Measurements from ENCODE around the gene MYCBPAP. TPM values are rescaled to one million over a fixed set of nuclear protein-coding genes. Genes with fewer than 3 reads are reported as not detected.
"Not testable (repeated sequence)": the region's sequence is repeated elsewhere in the genome, so short reads cannot be mapped to it uniquely, and the experiment has no call there.

Gene MYCBPAP
- total RNA-seq, 4 donors from 2014 or later, result 0.78 to 3.2 (median 1.6) TPM

- Histone ChIP-seq H3K4me3 (replicated peaks in 1 of 3) (no peak overlapping the region), H3K4me1 (peaks cover 0 to 42% of the 10 kb centered on the region in 2 donors), H3K27ac (peak overlapping the region in 2 of 3 donors; percentile 46 to 76), H3K36me3 (peaks cover 5 to 24% of the 10 kb centered on the region in 2 donors), H3K27me3 (no peaks in the 10 kb centered on the region), H3K9me3 (no peaks in the 10 kb centered on the region)
- intact Hi-C loops (cut with DNase I), result no loop called here
- TF ChIP-seq POLR2A (IDR thresholded peaks at IDR 0.05), result no peak
- TF ChIP-seq CTCF (IDR thresholded peaks at IDR 0.05), result no peak
- 58 to 85% methylated on average over 22 of the region's 22 CpGs for WGBS, 2 donors
- DNase-seq, result peak; percentile 66 to 87
Measured at GRCh38 chr17:50471009-50471905, 37.0 kb upstream of the MYCBPAP start.

- no peaks in the 10 kb centered on the region for H3K27me3 ChIP-seq
- no peaks in the 10 kb centered on the region for H3K9me3 ChIP-seq
- WGBS, 2 donors, result 95 to 97% methylated on average over 9 to 10 of the region's 10 CpGs
- DNase-seq, result no peak
- TF ChIP-seq CTCF (IDR thresholded peaks at IDR 0.05) (no peak), POLR2A (IDR thresholded peaks at IDR 0.05) (no peak)
- H3K27ac ChIP-seq, result no peak overlapping the region
- no peak overlapping the region for H3K4me3 ChIP-seq (replicated peaks in 1 of 3)
- peaks cover 5 to 24% of the 10 kb centered on the region in 2 donors for H3K36me3 ChIP-seq
- intact Hi-C loops (cut with DNase I), result no loop called here
- peaks cover 0 to 38% of the 10 kb centered on the region in 2 donors for H3K4me1 ChIP-seq
Measured at GRCh38 chr17:50472286-50472685, 36.0 kb upstream of the MYCBPAP start.

- H3K27me3 ChIP-seq; H3K9me3 ChIP-seq; H3K27ac ChIP-seq; H3K4me3 ChIP-seq (replicated peaks in 1 of 3); intact Hi-C loops (cut with DNase I); DNase-seq: not testable (repeated sequence)
- peaks cover 1 to 38% of the 10 kb centered on the region in 2 donors for H3K4me1 ChIP-seq
- peaks cover 5 to 24% of the 10 kb centered on the region in 2 donors for H3K36me3 ChIP-seq
- 92 to 95% methylated on average over 13 of the region's 13 CpGs for WGBS, 2 donors
Measured at GRCh38 chr17:50472761-50473161, 35.5 kb upstream of the MYCBPAP start.

GRCh38 chr17:50473901-50474300, 34.3 kb upstream of the MYCBPAP start:
- intact Hi-C loops (cut with DNase I), result no loop called here
- Histone ChIP-seq H3K9me3 (no peaks in the 10 kb centered on the region), H3K4me1 (peaks cover 8 to 40% of the 10 kb centered on the region in 2 donors), H3K27ac (peak overlapping the region in 2 of 3 donors; percentile 24 to 27), H3K4me3 (replicated peaks in 1 of 3) (no peak overlapping the region), H3K36me3 (peaks cover 5 to 24% of the 10 kb centered on the region in 2 donors), H3K27me3 (no peaks in the 10 kb centered on the region)
- WGBS, 2 donors, result 93 to 95% methylated on average over 11 of the region's 11 CpGs
- TF ChIP-seq POLR2A (IDR thresholded peaks at IDR 0.05), result no peak
- no peak for DNase-seq

- no peak overlapping the region for H3K4me3 ChIP-seq (replicated peaks in 1 of 3)
- H3K27me3 ChIP-seq, result no peaks in the 10 kb centered on the region
- peaks cover 9 to 38% of the 10 kb centered on the region in 2 donors for H3K4me1 ChIP-seq
- H3K36me3 ChIP-seq, result peaks cover 5 to 24% of the 10 kb centered on the region in 2 donors
- H3K9me3 ChIP-seq, result no peaks in the 10 kb centered on the region
- 41 to 47% methylated on average over 6 of the region's 6 CpGs for WGBS, 2 donors
- peak; percentile 49 to 65 for DNase-seq
- TF ChIP-seq CTCF (IDR thresholded peaks at IDR 0.05), result no peak
- TF ChIP-seq POLR2A (IDR thresholded peaks at IDR 0.05), result no peak
- intact Hi-C loops (cut with DNase I), result no loop called here
- H3K27ac ChIP-seq, result peak overlapping the region in 2 of 3 donors; percentile 24 to 27
Measured at GRCh38 chr17:50474523-50474922, 33.7 kb upstream of the MYCBPAP start.

GRCh38 chr17:50475362-50475761, 32.9 kb upstream of the MYCBPAP start:
- Histone ChIP-seq H3K9me3 (no peaks in the 10 kb centered on the region), H3K4me3 (replicated peaks in 1 of 3) (no peak overlapping the region), H3K4me1 (peaks cover 14 to 35% of the 10 kb centered on the region in 2 donors), H3K36me3 (peaks cover 5 to 24% of the 10 kb centered on the region in 2 donors), H3K27me3 (no peaks in the 10 kb centered on the region), H3K27ac (no peak overlapping the region)
- no peak for DNase-seq
- intact Hi-C loops (cut with DNase I), result loop anchor here (5.0 kb wide), 1 partner anchor 113 kb away; no protein-coding TSS in a partner anchor
- 90 to 93% methylated on average over 4 of the region's 4 CpGs for WGBS, 2 donors
- TF ChIP-seq CTCF (IDR thresholded peaks at IDR 0.05) (no peak), POLR2A (IDR thresholded peaks at IDR 0.05) (no peak)

GRCh38 chr17:50475775-50476544, 32.3 kb upstream of the MYCBPAP start:
- 58 to 64% methylated on average over 21 to 32 of the region's 33 CpGs for WGBS, 2 donors
- DNase-seq; H3K9me3 ChIP-seq; H3K4me3 ChIP-seq (replicated peaks in 1 of 3); H3K27ac ChIP-seq; H3K27me3 ChIP-seq: not testable (repeated sequence)
- intact Hi-C loops (cut with DNase I), result loop anchor here (5.0 kb wide), 1 partner anchor 114 kb away; no protein-coding TSS in a partner anchor
- H3K4me1 ChIP-seq, result peaks cover 14 to 29% of the 10 kb centered on the region in 2 donors
- peaks cover 4 to 21% of the 10 kb centered on the region in 2 donors for H3K36me3 ChIP-seq

Data from thyroid gland (tissue), 4 donors.